NCI-H446 (cell line): ENCODE data around the gene NDUFA13.
A peak's percentile ranks its signal among the peaks of the same experiment; 100 is the strongest.

ENCODE experiments used
- DNase-seq, 2 experiments: peaks; one replicate each; lab custom pipeline; 2025; lab: John Stamatoyannopoulos, UW

NDUFA13 gene

DNA sequence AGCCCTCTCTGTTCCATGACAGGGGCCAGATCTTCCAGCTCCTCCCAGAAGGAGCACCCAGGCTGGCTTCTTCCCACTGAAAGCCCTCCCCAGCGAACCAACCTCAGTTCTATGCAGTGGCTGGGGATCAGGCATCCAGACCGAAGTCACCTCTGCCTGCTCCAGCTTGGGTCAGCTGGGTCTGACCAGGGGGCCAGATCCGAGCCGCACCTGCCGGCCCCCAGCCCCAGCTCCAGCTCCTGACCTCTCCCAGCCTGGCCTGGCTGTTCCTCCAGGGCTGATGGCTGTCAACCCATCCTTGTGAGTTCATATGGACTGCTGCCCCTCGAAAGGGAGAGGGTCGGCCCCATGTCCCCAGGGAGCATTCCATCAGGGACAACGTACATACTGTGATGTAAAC is 8.7 kb upstream of the NDUFA13 start:
- DNase-seq: no peak

DNA sequence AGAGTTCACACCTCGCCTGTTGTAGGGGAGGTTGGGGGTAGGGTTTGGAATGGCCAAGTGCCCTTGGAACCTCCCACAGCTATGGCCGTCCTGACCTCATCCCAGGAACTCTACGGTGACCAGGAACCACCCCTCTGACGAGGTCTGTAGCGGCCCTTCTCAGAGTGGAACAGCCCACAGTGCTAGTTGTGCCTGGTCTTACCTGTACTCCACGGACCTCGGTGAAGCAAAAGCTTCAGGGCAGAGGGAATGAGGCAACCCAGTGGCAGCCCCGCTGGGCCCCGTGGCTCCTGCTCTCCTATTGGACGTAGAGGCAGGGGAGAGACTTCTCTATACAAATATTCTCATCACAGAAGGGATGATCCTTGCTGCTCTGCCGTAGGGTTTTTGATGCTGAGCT is 7.8 kb upstream of the NDUFA13 start:
- DNase-seq: no peak

DNA sequence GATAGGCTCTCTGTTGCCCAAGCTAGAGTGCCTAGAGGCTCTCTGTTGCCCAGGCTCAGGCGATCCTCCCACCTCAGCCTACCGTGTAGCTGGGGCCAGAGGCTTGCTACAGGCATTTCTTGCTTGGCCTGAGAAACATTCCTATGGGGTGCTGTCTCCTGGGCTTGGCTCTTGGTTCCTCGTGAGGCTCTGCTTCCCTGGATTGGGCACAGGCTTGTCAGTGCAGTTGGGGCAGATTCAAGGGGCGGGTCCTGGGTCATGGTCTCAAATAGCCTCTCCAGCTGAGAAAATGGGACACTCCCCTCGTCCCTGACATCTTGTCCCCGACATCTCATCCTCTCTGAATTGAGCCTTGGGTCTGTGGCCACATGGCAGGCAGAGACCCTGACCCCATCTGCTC is 5.6 kb upstream of the NDUFA13 start:
- DNase-seq: no peak

DNA sequence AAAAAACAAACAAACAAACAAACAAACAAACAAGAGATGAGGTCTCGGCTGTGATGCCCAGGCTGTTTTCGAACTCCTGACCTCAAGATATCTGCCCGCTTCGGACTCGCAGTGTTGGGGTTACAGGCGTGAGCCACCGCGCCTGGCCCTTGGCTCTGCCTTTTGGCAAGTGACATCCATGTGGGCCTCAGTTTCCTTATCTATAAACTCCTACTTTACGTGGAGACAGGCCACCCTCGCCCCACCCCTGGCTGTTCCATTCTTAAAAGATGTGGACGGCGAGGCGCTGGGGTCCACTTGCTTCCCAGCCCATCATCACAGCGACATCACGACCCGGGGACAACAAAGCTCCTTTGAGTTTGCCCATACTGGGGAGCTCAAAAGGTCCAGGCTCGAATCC is 2.3 kb upstream of the NDUFA13 start:
- DNase-seq: no peak

DNA sequence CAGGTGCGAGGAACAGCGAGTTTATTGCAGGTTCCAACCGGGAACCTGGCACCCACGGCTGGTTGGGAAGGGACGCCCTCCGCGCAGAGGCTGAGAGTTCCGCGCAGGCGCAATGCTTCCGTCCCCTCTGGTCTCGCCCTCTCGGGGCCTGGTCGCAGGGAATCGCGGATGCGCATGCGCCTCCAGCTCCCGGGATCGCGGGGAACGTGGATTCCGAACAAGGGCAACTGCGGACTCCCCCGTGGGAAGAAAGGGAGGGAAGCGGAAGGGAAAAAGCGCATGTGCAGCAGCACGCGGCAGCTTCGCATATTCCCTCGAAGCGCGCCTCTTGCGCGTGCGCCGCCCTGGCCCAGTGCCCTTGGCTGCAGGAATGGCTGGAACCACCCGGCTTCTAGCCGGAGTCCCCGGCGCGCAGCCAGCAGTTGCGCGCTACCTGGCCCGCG is 1.8 kb upstream of the NDUFA13 start:
- DNase-seq: no peak

DNA sequence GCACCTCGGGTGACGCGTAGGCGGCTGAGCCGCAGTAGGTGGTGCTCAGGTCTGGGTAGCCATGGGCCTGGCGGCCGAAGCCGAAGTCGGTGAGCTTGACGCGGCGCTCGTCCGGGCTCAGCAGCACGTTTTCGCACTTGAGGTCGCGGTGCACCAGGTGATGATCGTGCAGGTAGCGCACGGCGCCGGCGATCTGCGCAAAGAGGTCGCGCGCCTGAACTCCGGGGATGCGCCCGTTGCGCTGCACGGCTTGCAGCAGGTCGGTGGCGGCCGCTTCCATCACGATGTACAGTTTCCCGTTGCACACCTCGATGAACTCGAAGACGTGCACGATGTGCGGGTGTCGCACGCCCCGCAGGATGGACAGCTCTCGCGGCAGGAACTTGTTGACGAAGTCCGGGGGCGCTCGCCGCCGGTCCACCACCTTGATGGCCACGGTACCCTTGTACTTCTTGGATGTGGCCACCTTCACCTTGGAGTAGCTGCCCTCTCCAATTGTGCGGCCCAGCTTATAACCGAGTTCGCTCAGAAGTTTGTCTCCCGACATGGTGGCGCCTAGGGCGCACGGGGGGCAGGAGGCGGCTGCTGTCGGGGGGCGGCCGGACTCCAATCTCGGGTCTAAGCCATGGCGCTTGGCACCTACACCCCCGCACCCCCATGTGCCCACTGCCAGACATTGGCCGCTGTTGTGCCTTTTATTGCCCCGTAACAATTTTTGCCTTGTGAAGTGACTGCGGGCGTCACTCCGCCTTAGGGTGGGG is 964 bp upstream of the NDUFA13 start, which contains the start of gene TSSK6:
Gene TSSK6 (minus strand): TSS at position 668 of the 761 bp plus-strand sequence. CDS start 121 bp downstream, at position 547.
- no peak for DNase-seq

DNA sequence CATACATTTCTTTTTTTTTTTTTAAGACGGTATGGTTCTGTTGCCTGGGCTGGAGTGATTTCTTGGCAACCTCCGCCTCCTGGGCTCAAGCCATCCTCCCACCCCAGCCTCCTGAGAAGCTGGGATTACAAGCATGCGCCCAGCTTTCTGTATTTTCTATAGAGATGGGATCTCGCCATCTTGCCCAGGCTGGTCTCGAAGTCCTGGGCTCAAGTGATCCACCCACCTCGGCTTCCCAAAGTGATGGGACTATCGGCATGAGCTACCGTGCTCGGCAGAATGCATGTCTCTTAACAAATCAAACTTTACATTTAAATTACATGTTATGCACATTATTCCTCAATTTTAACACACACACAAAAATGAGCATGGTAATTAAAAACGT is 1.2 kb downstream of the NDUFA13 start:
- DNase-seq: no peak

DNA sequence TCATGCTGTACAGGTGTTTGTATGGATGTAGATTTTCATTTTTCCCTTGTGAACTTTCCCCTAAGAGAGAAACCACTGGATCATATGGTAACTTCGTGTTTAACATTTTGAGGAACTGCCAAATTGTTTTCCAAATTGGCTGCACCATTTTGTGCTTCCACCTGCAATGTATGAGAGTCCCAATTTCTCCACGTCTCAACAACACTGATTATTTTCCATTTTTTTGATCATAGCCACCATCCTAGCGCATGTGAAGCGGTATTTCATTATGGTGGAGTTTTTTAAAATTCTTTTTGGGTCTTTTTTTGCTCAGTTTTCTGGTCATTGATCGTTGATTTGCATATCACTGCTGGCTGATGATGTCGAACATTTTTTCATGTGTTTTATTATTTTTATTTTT is 5.0 kb downstream of the NDUFA13 start:
- DNase-seq: no peak

DNA sequence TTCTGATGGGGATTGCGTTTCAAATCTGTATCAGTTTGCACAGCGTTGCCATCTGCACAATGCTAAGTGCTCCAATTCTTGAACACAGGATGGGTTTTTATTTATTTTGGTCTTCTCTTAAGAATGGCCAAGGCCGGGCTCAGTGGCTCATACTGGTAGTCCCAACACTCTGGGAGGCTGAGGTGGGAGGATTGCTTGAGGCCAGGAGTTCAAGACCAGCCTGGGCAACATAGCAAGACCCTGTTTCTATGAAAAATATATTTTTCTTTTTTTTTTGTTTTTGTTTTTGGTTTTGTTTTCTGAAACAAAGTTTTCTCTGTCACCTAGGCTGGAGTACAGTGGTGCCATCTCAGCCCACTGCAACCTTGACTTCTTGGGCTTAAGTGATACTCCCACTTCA is 7.2 kb downstream of the NDUFA13 start:
- DNase-seq: no peak

DNA sequence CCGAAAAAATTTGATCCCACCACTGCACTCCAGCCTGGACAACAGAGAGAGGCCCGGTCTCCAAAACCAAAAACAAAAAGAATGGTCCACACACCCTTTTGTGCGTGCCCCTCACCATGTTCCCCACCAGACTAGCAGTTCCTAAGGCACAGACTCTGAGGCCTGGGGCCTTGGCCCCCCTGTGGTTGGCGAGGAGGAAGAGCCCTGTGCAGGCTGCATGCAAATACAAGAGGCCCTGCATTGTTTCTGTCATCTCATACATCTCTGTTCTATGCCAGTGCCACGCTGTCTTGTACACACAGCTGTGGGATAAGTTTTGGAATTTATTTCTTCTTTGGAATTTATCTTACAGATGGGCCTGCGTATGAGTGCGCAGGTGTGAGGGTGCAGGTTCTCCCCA is 8.0 kb downstream of the NDUFA13 start:
- DNase-seq: no peak

DNA sequence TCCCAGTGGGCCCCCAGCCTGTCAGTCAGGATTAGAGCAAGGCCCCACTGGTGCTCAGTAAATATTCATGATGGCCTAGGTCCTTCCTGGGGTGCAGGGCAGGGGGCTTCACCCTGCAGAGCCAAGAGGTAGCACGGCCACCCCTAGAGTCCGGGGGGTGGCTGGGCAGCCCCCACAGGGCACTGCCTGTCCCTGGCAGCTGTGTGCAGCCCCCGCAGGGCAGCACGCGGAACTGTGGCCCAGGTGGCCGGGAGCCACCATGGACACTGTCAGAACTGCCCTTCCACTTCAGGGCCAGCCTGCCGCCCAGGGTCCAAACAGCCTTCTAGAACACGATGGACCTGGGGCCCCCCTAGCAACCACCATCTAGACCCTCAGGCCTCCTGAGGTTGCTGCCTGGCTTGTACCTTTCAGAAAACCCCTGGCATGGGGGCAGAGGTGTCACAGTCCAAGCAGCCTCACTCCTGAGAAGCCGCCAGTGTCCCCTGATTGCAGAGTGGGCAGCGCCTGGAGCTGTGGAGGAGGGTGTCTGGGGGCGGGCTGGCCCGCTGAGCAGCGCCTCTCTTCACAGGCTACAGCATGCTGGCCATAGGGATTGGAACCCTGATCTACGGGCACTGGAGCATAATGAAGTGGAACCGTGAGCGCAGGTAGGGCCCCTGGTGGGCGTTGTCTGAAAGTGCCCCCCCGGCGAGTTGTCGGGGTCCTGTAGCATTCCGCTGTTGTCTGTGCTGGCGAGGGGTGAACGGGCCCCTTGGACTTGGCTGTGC is 9.8 kb downstream of the NDUFA13 start:
- DNase-seq: no peak

DNA sequence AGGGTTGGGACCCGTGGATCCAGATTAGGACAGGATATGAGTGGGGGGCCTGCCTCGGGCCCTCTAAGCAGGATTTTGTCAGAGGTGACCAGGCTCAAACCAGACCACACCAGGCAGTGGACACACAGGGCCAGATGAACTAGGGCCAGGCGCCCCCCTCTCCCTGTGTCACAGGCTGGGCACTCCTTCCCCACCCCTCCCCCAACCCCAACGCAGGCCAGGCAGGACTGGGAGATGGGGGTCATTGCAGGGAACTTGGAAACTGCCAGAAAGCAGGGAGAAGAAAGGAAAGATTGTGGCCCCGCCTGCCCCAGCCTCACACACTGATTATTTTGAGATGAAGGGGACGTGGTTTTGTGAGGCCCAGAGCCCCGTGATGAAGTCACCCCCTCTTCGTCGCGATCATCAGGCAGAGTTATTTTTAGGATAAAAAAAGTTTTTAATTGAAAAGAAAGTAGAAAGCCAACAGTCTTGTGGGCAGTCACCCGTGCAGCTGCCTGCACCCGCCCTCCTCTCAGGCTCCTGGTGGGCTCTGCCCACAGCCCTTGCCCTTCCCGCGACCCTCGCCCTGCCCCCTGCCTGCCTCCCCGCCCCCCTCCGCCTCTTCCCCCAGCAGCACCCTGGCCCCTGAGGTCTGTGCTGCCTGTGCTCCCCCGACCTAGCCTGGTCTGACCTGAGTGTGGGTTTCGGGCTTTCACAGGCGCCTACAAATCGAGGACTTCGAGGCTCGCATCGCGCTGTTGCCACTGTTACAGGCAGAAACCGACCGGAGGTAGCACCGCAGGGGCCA is 10.8 kb downstream of the NDUFA13 start:
- no peak for DNase-seq

DNA sequence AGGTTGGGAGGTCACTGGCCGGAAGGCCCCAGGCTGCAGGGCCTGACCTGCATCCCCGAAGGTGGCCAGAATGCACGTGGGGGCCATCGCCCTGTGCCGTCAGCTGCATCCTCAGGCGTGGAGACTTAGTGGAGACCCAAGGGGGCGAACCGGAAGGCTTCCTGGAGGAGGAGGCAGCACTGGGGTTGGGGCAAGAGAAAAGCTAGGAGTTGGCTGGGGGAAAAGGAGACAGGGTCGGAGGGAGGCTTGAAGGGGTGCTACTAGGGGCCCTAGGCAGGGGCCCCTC is 11.3 kb downstream of the NDUFA13 start:
- DNase-seq: no peak

DNA sequence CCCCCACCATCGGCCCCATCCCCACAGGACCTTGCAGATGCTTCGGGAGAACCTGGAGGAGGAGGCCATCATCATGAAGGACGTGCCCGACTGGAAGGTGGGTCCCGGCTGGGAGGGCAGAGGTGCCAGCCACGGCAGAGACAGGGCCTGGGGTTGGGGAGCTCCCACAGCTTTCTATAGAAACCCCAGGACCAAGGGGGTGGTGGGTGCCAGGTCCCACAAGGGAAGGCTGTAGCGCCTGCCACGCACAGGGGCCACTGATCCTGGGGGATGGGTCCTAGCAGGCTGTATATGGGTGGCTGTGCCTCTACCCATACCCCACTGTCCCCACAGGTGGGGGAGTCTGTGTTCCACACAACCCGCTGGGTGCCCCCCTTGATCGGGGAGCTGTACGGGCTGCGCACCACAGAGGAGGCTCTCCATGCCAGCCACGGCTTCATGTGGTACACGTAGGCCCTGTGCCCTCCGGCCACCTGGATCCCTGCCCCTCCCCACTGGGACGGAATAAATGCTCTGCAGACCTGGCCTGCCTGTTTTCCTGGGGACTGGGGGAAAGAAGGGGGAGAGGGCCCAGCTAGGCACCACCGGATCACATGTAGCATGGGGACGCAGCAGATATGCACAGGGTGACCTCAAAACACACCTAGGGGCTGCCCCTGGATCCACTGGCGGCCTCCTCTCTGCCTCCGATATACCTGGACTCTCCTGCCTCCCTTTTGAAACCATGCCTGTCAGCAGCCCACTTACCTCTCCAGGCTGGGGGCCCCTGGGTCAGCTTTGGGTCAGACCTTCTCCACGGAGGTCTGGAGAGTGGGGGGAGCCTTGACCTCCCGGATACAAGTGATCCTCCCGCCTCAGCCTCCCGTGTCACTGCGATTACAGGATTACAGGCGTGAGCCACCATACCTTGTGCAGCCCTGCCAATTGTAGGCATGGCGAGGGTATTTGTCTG is 11.9 kb downstream of the NDUFA13 start:
- no peak for DNase-seq

DNA sequence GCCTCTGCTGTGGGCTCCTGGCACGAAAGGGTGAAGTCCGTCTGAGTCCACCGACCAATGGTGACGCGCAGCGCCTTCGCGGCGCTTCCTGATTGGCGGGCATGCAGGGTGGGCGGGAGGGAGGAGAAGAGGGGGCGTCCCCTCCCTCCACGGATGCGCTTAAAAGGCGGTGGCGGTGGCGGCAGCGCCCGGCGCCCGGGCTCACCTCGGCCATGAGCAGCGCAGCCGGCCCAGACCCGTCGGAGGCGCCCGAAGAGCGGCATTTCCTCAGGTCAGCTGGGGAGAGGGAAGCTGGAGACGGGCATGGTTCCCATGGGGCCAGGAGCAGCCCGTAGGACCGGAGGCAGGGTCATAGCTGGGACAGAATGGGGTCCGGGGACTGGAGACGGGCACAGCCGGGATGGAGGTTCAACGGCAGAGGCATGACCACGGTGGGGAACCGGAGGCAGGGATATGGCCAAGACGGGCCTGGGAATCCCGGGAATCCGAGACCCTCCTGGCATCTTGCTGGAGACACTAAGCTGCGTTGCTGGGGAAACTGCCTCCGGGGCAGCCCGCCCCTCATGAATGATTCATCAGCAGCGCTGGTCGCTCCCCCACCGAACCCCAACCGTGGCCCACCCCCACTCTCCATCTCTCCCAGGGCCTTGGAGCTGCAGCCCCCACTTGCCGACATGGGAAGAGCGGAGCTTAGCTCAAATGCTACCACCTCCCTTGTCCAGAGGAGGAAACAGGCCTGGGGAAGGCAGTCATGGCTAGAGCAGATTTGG is 12.9 kb downstream of the NDUFA13 start, which contains the start of gene YJEFN3:
Gene YJEFN3 (plus strand): TSS at position 191 of the 770 bp plus-strand sequence. CDS start 22 bp downstream, at position 213.
- no peak for DNase-seq

DNA sequence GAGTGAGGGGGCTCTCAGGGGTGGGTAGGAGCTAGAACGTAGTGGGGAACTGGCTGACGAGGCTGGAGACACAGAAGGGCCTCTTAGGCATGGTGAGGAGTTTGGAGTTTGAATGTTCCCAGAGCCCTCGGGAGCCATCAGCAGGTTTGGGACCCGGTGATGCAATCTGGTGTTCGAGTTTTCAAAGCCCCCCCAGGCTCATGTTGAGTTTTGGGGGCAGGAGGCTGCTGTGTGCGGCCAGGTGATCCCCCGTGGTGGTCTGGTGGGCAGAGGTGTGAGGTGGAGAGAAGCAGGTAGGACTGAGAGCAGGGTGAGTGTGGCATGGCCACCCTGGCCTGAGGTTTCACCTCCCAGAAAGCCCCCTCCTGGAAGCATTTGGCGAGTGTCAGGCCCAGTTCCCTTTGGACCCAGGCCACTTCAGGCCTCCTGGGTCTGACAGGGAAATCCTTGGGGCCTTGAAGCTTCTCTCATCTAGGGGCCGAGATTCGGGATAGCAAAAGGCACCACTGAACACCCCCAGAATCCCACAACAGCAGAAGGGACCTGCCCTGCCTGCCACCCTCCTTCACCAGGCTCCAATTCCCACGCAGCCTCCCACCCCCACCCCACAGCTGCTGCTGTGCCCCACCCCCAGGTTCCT is 13.9 kb downstream of the NDUFA13 start:
- no peak for DNase-seq

DNA sequence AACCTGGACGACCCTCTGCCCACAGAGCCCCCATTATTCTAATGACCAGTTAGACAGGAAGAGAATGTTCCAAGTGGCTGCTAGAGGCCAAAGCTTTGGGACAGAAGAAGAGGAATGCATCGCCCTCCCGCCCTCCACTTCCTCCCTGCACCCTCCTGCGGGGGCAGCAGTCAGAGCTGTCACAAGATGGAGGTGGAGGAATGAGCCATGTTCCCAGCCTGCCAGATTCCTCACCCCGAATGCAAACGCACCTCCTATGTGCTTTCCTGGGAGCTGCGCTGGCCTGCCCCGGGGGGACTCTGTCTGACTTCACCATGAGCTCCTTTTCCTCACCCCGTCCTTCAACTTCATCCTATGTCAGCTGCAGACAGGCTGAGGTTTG is 14.4 kb downstream of the NDUFA13 start:
- DNase-seq: no peak

DNA sequence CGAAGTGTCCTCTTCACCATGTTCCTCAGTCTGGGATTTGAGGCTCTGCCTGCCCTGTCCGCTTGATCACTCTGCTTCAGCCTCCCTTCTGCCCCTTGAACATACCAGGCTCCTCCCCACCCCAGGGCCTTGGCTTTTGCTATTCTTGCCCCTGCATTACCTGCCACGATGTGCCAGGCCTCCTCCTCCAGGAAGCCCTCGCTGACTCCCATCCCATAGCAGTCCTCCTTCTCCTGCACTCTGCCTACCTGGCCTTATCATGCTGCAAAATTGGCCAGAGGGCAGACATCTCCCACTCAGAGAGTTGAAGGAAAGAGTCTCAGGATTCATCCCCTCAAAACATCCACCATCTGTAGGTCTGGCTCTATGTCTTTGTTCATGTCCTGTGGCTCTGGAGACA is 14.9 kb downstream of the NDUFA13 start:
- DNase-seq: no peak

DNA sequence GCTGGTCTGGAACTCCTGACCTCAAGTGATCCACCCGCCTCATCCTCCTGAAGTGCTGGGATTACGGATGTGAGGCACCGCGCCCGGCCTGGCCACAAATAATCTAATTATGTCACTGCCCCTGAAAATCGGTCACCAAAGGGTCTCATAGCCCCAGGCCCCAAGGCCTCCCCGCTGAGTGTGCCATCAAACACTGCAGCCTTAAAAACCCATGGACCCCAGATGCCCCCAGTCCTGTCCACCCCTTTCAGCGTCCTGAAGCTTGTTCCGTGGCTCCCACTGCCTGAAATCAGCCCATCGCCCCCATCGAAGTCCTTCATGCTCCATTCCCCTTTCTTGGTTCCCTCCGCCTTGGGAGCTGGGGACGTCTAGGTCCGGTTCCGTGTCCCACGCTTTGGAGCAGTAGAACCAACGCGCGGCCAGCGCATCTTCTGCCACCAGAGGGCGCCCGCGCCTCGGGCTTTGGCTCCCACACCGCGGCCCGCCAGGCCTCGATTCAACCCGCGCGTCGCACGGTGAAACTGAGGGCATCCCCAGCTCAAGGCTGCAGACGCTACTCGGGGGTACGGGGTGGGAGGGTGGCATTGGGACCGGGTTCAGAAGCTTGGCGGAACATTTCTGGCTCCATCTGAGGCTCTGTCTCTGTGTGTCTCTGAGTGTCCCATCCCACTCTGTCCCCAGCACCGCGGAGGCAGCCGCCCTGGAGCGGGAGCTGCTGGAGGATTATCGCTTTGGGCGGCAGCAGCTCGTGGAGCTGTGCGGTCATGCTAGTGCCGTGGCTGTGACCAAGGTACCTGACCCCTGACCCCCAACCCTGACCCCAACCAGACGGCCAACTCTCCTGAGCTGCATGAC is 16.2 kb downstream of the NDUFA13 start:
- peak; percentile 44 to 84 for DNase-seq
